Transverse colon (tissue), 4 donors: ENCODE measurements around the gene BRD3. TPM values are rescaled to one million over a fixed set of nuclear protein-coding genes. Genes with fewer than 3 reads are reported as not detected.

ENCODE experiments used
- DNase-seq: peaks from one replicate; pipeline ENCODE4 v3.0.0-alpha.2; 2019
- H3K27ac ChIP-seq, 4 donors: fragments of 200-600 bp; sonication (generic); 2 replicates each; pipeline ENCODE4 v1.5.1; 2016 to 2018; ENCODE audit warnings: inconsistent platforms in 4 of 4
- H3K27me3 ChIP-seq: fragments of 200-600 bp; sonication (generic); 2 replicates; pipeline ENCODE4 v1.5.1; 2017; ENCODE audit warnings: inconsistent platforms
- H3K36me3 ChIP-seq, 4 donors: fragments of 200-600 bp; sonication (generic); 2 replicates each; pipeline ENCODE4 v1.5.1; 2017 to 2019; ENCODE audit warnings: inconsistent platforms in 4 of 4
- H3K4me1 ChIP-seq, 4 donors: fragments of 200-600 bp; sonication (generic); 2 replicates each; pipeline ENCODE4 v1.5.1; 2017 to 2020; ENCODE audit warnings: inconsistent platforms in 4 of 4
- H3K4me3 ChIP-seq, 4 donors: fragments of 200-600 bp; sonication (generic); 1 replicate in 1 of 4; 2 replicates in 3 of 4; pipeline versions ENCODE4 v1.5.1 to v1.6.1; 2017 to 2019; ENCODE audit warnings: inconsistent platforms in 4 of 4
- H3K9me3 ChIP-seq, 2 donors: fragments of 200-600 bp; sonication (generic); 2 replicates each; pipeline ENCODE4 v1.5.1; 2017 to 2019; ENCODE audit warnings: inconsistent platforms in 2 of 2
- EP300 ChIP-seq: sonication (generic); formaldehyde crosslinking; IDR thresholded peaks from one replicate; pipeline ENCODE4 v1.6.1; 2017; ENCODE audit warnings: antibody characterized with exemption, low read depth
- POLR2A ChIP-seq: fragments of 450-650 bp; IDR thresholded peaks from one replicate; pipeline ENCODE4 v1.6.1; 2016; ENCODE audit warnings: antibody characterized with exemption, mild to moderate bottlenecking, moderate library complexity
- POLR2AphosphoS5 ChIP-seq, 3 donors: sonication (generic); formaldehyde crosslinking; IDR thresholded peaks; one replicate each; pipeline ENCODE4 v1.6.1; 2016; ENCODE audit warnings: antibody characterized with exemption in 3 of 3
- WGBS, 2 donors: methylation state at CpG; one replicate each; pipeline ENCODE4 v1.1.5; 2018; ENCODE audit warnings: low coverage in 1 of 2; 5-methylcytosine and 5-hydroxymethylcytosine counted together
- in situ Hi-C, 4 donors: fragments of 200-750 bp; cut with MboI; loops; one replicate each; pipeline versions ENCODE4 v1.15.0 to v1.15.1; 2017; ENCODE audit warnings: low sequenced_read_pairs in 3 of 4, low pct_ligation_motif_present in 1 of 4, low pct_unique_long_range_greater_than_20kb in 1 of 4
- intact Hi-C: fragments of 100-400 bp; cut with DNase I; formaldehyde crosslinking; loops from one replicate; pipeline ENCODE4 v1.15.1; 2023; ENCODE audit warnings: low total_unique reads
- total RNA-seq, 4 donors: library from RNA; depleted of rRNA; stranded (reverse); fragments of >200 nt; gene quantifications; one replicate each; pipeline ENCODE4 v1.1.0, GENCODE V29; 2016
- TF ChIP-seq, protein P1 (sequence below), 5 experiments: fragments of 200-600 bp in 3 of 5; fragments of 450-650 bp in 2 of 5; sonication (generic) in 3 of 5; IDR thresholded peaks; 1 replicate in 2 of 5; 2 replicates in 3 of 5; pipeline ENCODE4 v1.5.1; 2016 to 2017; ENCODE audit warnings: antibody characterized with exemption in 5 of 5, inconsistent platforms in 3 of 5, mild to moderate bottlenecking in 2 of 5, moderate library complexity in 1 of 5

Gene BRD3
- total RNA-seq, 4 donors from 2014 or later = 14.5 to 21.3 (median 17.2) TPM

GRCh38 chr9:134027561-134027960 lies 40.3 kb downstream of the BRD3 start:
- H3K27ac ChIP-seq = no peak overlapping the region
- TF ChIP-seq EP300 = no peak
- TF ChIP-seq POLR2A = no peak
- TF ChIP-seq POLR2AphosphoS5 (IDR thresholded peaks at IDR 0.05) = no peak
- TF ChIP-seq, protein P1, sequence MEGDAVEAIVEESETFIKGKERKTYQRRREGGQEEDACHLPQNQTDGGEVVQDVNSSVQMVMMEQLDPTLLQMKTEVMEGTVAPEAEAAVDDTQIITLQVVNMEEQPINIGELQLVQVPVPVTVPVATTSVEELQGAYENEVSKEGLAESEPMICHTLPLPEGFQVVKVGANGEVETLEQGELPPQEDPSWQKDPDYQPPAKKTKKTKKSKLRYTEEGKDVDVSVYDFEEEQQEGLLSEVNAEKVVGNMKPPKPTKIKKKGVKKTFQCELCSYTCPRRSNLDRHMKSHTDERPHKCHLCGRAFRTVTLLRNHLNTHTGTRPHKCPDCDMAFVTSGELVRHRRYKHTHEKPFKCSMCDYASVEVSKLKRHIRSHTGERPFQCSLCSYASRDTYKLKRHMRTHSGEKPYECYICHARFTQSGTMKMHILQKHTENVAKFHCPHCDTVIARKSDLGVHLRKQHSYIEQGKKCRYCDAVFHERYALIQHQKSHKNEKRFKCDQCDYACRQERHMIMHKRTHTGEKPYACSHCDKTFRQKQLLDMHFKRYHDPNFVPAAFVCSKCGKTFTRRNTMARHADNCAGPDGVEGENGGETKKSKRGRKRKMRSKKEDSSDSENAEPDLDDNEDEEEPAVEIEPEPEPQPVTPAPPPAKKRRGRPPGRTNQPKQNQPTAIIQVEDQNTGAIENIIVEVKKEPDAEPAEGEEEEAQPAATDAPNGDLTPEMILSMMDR (IDR thresholded peaks at IDR 0.05) = no peak
- H3K36me3 ChIP-seq = peaks cover 0 to 8% (median 4%) of the 10 kb centered on the region in 4 donors
- H3K4me1 ChIP-seq = peaks cover 0 to 17% (median 11%) of the 10 kb centered on the region in 4 donors
- no peaks in the 10 kb centered on the region for H3K27me3 ChIP-seq
- H3K9me3 ChIP-seq = no peaks in the 10 kb centered on the region
- in situ Hi-C loops = no loop called here
- no peak for DNase-seq
- no peak overlapping the region for H3K4me3 ChIP-seq
- WGBS, 2 donors = 88% methylated on average over 7 of the region's 7 CpGs; no CpG with 5 or more reads in 1 of the 2 donors
- intact Hi-C loops = no loop called here

DNA sequence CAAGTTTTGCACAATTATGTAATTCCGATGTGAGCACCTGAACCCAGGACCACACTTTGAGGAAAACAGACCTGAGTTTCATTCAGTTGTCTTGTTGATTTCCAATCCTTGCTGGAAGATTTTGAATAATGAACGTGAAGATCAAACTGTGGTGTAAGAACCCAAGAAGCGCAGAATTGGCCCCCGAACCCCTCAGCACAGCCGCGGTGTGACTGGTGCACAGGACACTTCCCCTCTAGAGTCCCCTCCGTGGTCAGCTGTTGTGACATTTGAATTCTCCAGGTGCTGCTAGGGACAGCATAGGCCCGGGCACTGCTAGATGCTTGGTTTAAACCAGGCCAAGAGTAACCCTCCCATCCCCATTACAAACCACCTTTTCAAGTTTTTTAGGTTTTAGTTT lies 40.8 kb downstream of the BRD3 start:
- peaks cover 0 to 17% (median 11%) of the 10 kb centered on the region in 4 donors for H3K4me1 ChIP-seq
- H3K4me3 ChIP-seq = no peak overlapping the region
- H3K9me3 ChIP-seq = no peaks in the 10 kb centered on the region
- no peak for TF ChIP-seq POLR2AphosphoS5 (IDR thresholded peaks at IDR 0.05)
- TF ChIP-seq EP300 = no peak
- TF ChIP-seq POLR2A = no peak
- WGBS, 2 donors = 86 to 100% methylated on average over 1 to 8 of the region's 8 CpGs
- H3K27ac ChIP-seq = no peak overlapping the region
- in situ Hi-C loops = no loop called here
- peaks cover 0 to 4% (median 2%) of the 10 kb centered on the region in 4 donors for H3K36me3 ChIP-seq
- H3K27me3 ChIP-seq = no peaks in the 10 kb centered on the region
- DNase-seq = no peak
- intact Hi-C loops = no loop called here

- peak; percentile 27 for DNase-seq
- WGBS, 2 donors = 90% methylated on average over 18 of the region's 18 CpGs; no CpG with 5 or more reads in 1 of the 2 donors
- H3K27me3 ChIP-seq = no peaks in the 10 kb centered on the region
- H3K9me3 ChIP-seq = no peaks in the 10 kb centered on the region
- H3K4me1 ChIP-seq = peaks cover 0 to 17% (median 11%) of the 10 kb centered on the region in 4 donors
- intact Hi-C loops = no loop called here
- H3K36me3 ChIP-seq = peaks cover 0 to under 1% (median 0%) of the 10 kb centered on the region in 4 donors
- in situ Hi-C loops = no loop called here
- no peak overlapping the region for H3K27ac ChIP-seq
- TF ChIP-seq POLR2AphosphoS5 (IDR thresholded peaks at IDR 0.05) (no peak), POLR2A (no peak), EP300 (no peak)
- TF ChIP-seq, protein P1 (IDR thresholded peaks at IDR 0.05) = no peak
- no peak overlapping the region for H3K4me3 ChIP-seq
Measured at GRCh38 chr9:134026581-134026980, 41.2 kb downstream of the BRD3 start.

DNA sequence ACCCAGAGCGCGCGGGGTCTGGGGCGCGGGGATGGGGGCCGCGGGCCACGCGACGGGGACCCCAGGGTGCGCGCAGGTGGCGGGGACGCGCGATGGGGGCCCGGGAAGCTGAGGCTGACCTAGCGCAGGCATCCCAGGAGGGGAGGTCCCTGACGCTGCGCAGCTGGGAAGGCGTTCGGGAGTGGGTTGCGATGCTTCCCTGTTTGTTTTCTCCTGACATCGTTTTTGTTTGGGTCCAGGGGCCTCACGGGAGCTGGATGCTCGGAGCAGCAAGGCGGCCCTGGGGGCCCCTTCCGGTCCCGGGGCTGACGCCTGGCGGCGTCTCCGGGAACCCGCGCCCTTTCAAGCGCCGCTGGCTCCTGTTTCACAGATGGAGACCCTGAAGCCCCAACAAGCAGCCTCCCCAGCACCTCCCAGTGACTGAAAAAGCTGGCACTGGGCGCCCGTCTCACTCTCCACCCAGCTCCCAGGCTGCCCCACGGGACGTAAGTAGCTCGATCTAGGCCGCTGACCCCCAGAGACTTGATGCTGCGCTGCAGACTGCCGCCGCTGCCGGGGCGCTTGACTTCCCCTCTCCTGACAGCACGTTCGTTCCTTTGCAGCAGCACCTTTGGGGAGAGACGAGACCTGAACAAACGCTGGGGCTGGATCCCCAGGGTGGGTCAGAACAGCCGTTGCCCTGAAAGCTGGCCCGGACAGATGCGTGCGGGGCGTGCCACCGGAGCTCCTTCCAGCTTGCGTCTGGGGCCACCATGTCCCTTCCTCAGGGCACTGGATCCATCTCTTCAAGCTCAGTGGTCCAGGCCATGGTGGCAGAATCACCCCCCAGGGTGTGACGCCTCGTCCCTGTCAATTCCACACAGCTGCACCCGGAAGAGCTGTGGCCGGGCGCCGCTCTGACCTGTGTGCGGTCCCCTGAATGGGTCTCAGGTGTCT lies 42.0 kb downstream of the BRD3 start:
- H3K27me3 ChIP-seq = no peaks in the 10 kb centered on the region
- peak overlapping the region; percentile 78 to 89 (median 85) for H3K27ac ChIP-seq
- intact Hi-C loops = no loop called here
- peak; percentile 45 for DNase-seq
- H3K4me3 ChIP-seq = peak overlapping the region; percentile 91 to 98 (median 94)
- H3K9me3 ChIP-seq = no peaks in the 10 kb centered on the region
- H3K36me3 ChIP-seq = no peaks in the 10 kb centered on the region
- 18 to 100% methylated on average over 1 to 53 of the region's 66 CpGs for WGBS, 2 donors
- peaks cover 0 to 17% (median 11%) of the 10 kb centered on the region in 4 donors for H3K4me1 ChIP-seq
- TF ChIP-seq POLR2AphosphoS5 (IDR thresholded peaks at IDR 0.05) = no peak
- no peak for TF ChIP-seq POLR2A
- TF ChIP-seq, protein P1 (IDR thresholded peaks at IDR 0.05) = peak in 3 of 5 experiments; percentile 15 to 28 (median 17)
- no peak for TF ChIP-seq EP300
- in situ Hi-C loops = no loop called here
